B cell (primary cell): ENCODE measurements around the gene RADX. TPM values are rescaled to one million over a fixed set of nuclear protein-coding genes. Genes with fewer than 3 reads are reported as not detected.

Experiments
- ATAC-seq: fragments of 200-7000 bp; cut with Tn5 transposase; one replicate; pipeline ENCODE4 v1.10.0; 2021; ENCODE audit warnings: low read depth, mild to moderate bottlenecking, moderate number of reproducible peaks, moderate library complexity
- CTCF ChIA-PET: fragments of 350-600 bp; sonication (Branson Sonifier 250); formaldehyde crosslinking; loops from one replicate; lab custom pipeline; 2021; ENCODE audit warnings: antibody characterized with exemption, inconsistent platforms; lab: Charles Lee
- POLR2A ChIA-PET: fragments of 350-600 bp; sonication (Branson Sonifier 250); formaldehyde crosslinking; loops from one replicate; lab custom pipeline; 2021; ENCODE audit warnings: antibody characterized with exemption; lab: Charles Lee
- DNase-seq: peaks from one replicate; pipeline ENCODE4 v3.0.0; 2013
- H2AFZ ChIP-seq: 2 replicates; pipeline ENCODE4 v1.6.1; 2012; ENCODE audit warnings: mild to moderate bottlenecking, low read depth, low read length; ENCODE audit not compliant: insufficient read depth, poor library complexity, severe bottlenecking
- H3K27ac ChIP-seq, 2 donors: 1 replicate in 1 of 2; 2 replicates in 1 of 2; pipeline ENCODE4 v1.5.1; 2012 to 2013; ENCODE audit warnings: low read length in 2 of 2, mild to moderate bottlenecking in 2 of 2, moderate library complexity in 1 of 2
- H3K27me3 ChIP-seq, 4 experiments: fragments of 200-600 bp in 1 of 4; sonication (generic) in 1 of 4; replicated peaks in 1 of 4; 1 replicate in 2 of 4; 2 replicates in 2 of 4; pipeline versions ENCODE4 v1.6.1 to v1.7.0; 2013 to 2016; ENCODE audit warnings: low read length in 3 of 4, mild to moderate bottlenecking in 2 of 4, mixed read lengths in 1 of 4, moderate library complexity in 1 of 4; ENCODE audit not compliant: insufficient read depth in 4 of 4, control insufficient read depth in 3 of 4; ENCODE audit errors: control extremely low read depth in 1 of 4
- H3K36me3 ChIP-seq, 2 experiments: replicated peaks in 1 of 2; 1 replicate in 1 of 2; 2 replicates in 1 of 2; pipeline versions ENCODE4 v1.6.1 to v1.7.1; 2013; ENCODE audit warnings: low read length in 1 of 2; ENCODE audit not compliant: insufficient read depth in 2 of 2, control insufficient read depth in 1 of 2; ENCODE audit errors: control extremely low read depth in 1 of 2, extremely low read depth in 1 of 2
- H3K4me1 ChIP-seq, 2 donors: fragments of 200-600 bp in 1 of 2; sonication (generic) in 1 of 2; 1 replicate in 1 of 2; 2 replicates in 1 of 2; pipeline versions ENCODE4 v1.5.1 to v1.6.1; 2013 to 2017; ENCODE audit warnings: low read length in 2 of 2; ENCODE audit not compliant: control insufficient read depth in 2 of 2, insufficient read depth in 2 of 2
- H3K4me2 ChIP-seq: replicated peaks from 2 replicates; pipeline ENCODE3; 2012; ENCODE audit warnings: mild to moderate bottlenecking, low read depth, low read length; ENCODE audit not compliant: poor library complexity, severe bottlenecking
- H3K4me3 ChIP-seq, 5 experiments: fragments of 200-600 bp in 1 of 5; sonication (generic) in 1 of 5; 1 replicate in 3 of 5; 2 replicates in 2 of 5; pipeline versions ENCODE4 v1.5.1 to v1.7.0; 2011 to 2016; ENCODE audit warnings: low read length in 4 of 5, mild to moderate bottlenecking in 4 of 5, low read depth in 2 of 5, control low read depth in 1 of 5, moderate library complexity in 1 of 5; ENCODE audit not compliant: insufficient read depth in 1 of 5; ENCODE audit errors: control extremely low read depth in 1 of 5, extremely low read depth in 1 of 5
- H3K79me2 ChIP-seq: fragments of 200-600 bp; sonication (generic); one replicate; pipeline ENCODE4 v1.6.0; 2016; ENCODE audit warnings: low read length; ENCODE audit not compliant: control insufficient read depth, insufficient read depth
- H3K9ac ChIP-seq: fragments of 200-600 bp; sonication (generic); 2 replicates; pipeline ENCODE4 v1.6.1; 2017; ENCODE audit warnings: mild to moderate bottlenecking, low read length, moderate library complexity
- H3K9me3 ChIP-seq, 3 donors: one replicate each; pipeline versions ENCODE4 v1.6.1 to v1.7.1; 2013; ENCODE audit warnings: low read length in 2 of 3; ENCODE audit not compliant: control insufficient read depth in 2 of 3, insufficient read depth in 1 of 3; ENCODE audit errors: control extremely low read depth in 1 of 3
- H4K20me1 ChIP-seq: 2 replicates; pipeline ENCODE4 v1.6.0; 2012; ENCODE audit warnings: mild to moderate bottlenecking, low read length; ENCODE audit not compliant: insufficient read depth, control insufficient read depth, poor library complexity, severe bottlenecking
- H3K27ac Mint-ChIP-seq: one replicate; pipeline ENCODE4 v1.8.0; 2021; ENCODE audit warnings: mixed read lengths
- H3K27me3 Mint-ChIP-seq: one replicate; pipeline ENCODE4 v1.8.0; 2021; ENCODE audit warnings: mixed read lengths
- H3K4me1 Mint-ChIP-seq: one replicate; pipeline ENCODE4 v1.8.0; 2021; ENCODE audit warnings: mixed read lengths
- H3K4me3 Mint-ChIP-seq: one replicate; pipeline ENCODE4 v1.8.0; 2021; ENCODE audit warnings: mixed read lengths
- H3K9me3 Mint-ChIP-seq: one replicate; pipeline ENCODE4 v1.8.0; 2022; ENCODE audit warnings: mixed read lengths; ENCODE audit not compliant: insufficient read depth
- CTCF ChIP-seq: fragments of 200-600 bp; IDR thresholded peaks from one replicate; pipeline ENCODE4 v1.8.0; 2022; ENCODE audit warnings: antibody characterized with exemption, mild to moderate bottlenecking
- EZH2 ChIP-seq: IDR thresholded peaks from 2 replicates; pipeline ENCODE4 v1.6.1; 2012; ENCODE audit warnings: borderline replicate concordance, low read depth, mild to moderate bottlenecking, moderate library complexity, low read length; ENCODE audit not compliant: insufficient read depth, poor library complexity, severe bottlenecking
- WGBS: methylation state at CpG from one replicate; pipeline ENCODE4 v1.1.5; 2013; ENCODE audit warnings: missing lambda C conversion rate; ENCODE audit not compliant: insufficient coverage; 5-methylcytosine and 5-hydroxymethylcytosine counted together
- intact Hi-C: fragments of 100-400 bp; cut with micrococcal nuclease; formaldehyde crosslinking; loops from one replicate; pipeline ENCODE4 v1.10.0; 2022
- polyA plus RNA-seq: library from polyadenylated mRNA; depleted of rRNA; stranded (reverse); fragments of >200 nt; gene quantifications from 2 replicates; pipeline ENCODE4 v1.2.3, GENCODE V29; 2012
- total RNA-seq, 2 donors: library from RNA; stranded (reverse); fragments of 120-200 nt in 1 of 2; gene quantifications; 1 replicate in 1 of 2; 2 replicates in 1 of 2; pipeline versions ENCODE4 v1.2.3 to v1.2.4, GENCODE V29; 2013 to 2022

Gene RADX
- total and polyA plus RNA-seq, 2 donors (not counting 1 experiment from before 2014, with no cell fraction given) = 7.9 to 15.3 TPM

GRCh38 chrX:106718709-106719108 is 106.9 kb downstream of the RADX start:
- no peak overlapping the region for H3K4me2 ChIP-seq
- no CpG with 5 or more reads among the region's 4 CpGs for WGBS
- intact Hi-C loops = no loop called here
- DNase-seq (no peak), ATAC-seq (no peak)
- H4K20me1 ChIP-seq = no peaks in the 10 kb centered on the region
- H3K36me3 ChIP-seq = no peaks in the 10 kb centered on the region
- H3K27me3 ChIP-seq = no peaks in the 10 kb centered on the region
- no peaks in the 10 kb centered on the region for H3K4me1 ChIP-seq
- H3K79me2 ChIP-seq = no peaks in the 10 kb centered on the region
- H3K4me3 ChIP-seq = no peak overlapping the region
- no peaks in the 10 kb centered on the region for H3K9me3 ChIP-seq
- Mint-ChIP-seq H3K4me1 (no peaks in the 10 kb centered on the region), H3K4me3 (no peak overlapping the region), H3K27ac (no peak overlapping the region), H3K27me3 (peaks cover 3% of the 10 kb centered on the region), H3K9me3 (no peaks in the 10 kb centered on the region)
- no peak overlapping the region for H2AFZ ChIP-seq
- POLR2A ChIA-PET = no interaction called here
- TF ChIP-seq EZH2 (no peak), CTCF (no peak)
- H3K27ac ChIP-seq = no peak overlapping the region
- CTCF ChIA-PET = no interaction called here
- no peak overlapping the region for H3K9ac ChIP-seq

- DNase-seq = no peak
- H3K9me3 ChIP-seq = no peaks in the 10 kb centered on the region
- peak overlapping the region; percentile 26 for H2AFZ ChIP-seq
- H3K27me3 ChIP-seq = peaks cover 0 to 10% (median 5%) of the 10 kb centered on the region in 4 experiments
- intact Hi-C loops = no loop called here
- peak overlapping the region; percentile 30 for H3K4me2 ChIP-seq
- H3K36me3 ChIP-seq = no peaks in the 10 kb centered on the region
- H3K79me2 ChIP-seq = no peaks in the 10 kb centered on the region
- WGBS = 0% methylated on average over 1 of the region's 8 CpGs
- no peaks in the 10 kb centered on the region for H3K9me3 Mint-ChIP-seq
- H3K9ac ChIP-seq = no peak overlapping the region
- no peak overlapping the region for H3K27ac Mint-ChIP-seq
- TF ChIP-seq CTCF (no peak), EZH2 (no peak)
- no peak overlapping the region for H3K27ac ChIP-seq
- ChIA-PET POLR2A (no interaction called here), CTCF (no interaction called here)
- H3K27me3 Mint-ChIP-seq = peaks cover 20% of the 10 kb centered on the region
- ATAC-seq = no peak
- H3K4me1 ChIP-seq = no peaks in the 10 kb centered on the region
- no peaks in the 10 kb centered on the region for H4K20me1 ChIP-seq
- no peak overlapping the region for H3K4me3 ChIP-seq
- H3K4me3 Mint-ChIP-seq = peak overlapping the region; percentile 40
- H3K4me1 Mint-ChIP-seq = peaks cover 9% of the 10 kb centered on the region
Measured at GRCh38 chrX:106725931-106726330, 114.2 kb downstream of the RADX start.
